DMS153 (cell line): ENCODE results near the gene SIGLEC15.
"Not testable (repeated sequence)": the region's sequence is repeated elsewhere in the genome, so short reads cannot be mapped to it uniquely, and the experiment has no call there.

Experiments
- DNase-seq: peaks from one replicate; lab custom pipeline; 2025; lab: John Stamatoyannopoulos, UW

SIGLEC15 gene

DNA sequence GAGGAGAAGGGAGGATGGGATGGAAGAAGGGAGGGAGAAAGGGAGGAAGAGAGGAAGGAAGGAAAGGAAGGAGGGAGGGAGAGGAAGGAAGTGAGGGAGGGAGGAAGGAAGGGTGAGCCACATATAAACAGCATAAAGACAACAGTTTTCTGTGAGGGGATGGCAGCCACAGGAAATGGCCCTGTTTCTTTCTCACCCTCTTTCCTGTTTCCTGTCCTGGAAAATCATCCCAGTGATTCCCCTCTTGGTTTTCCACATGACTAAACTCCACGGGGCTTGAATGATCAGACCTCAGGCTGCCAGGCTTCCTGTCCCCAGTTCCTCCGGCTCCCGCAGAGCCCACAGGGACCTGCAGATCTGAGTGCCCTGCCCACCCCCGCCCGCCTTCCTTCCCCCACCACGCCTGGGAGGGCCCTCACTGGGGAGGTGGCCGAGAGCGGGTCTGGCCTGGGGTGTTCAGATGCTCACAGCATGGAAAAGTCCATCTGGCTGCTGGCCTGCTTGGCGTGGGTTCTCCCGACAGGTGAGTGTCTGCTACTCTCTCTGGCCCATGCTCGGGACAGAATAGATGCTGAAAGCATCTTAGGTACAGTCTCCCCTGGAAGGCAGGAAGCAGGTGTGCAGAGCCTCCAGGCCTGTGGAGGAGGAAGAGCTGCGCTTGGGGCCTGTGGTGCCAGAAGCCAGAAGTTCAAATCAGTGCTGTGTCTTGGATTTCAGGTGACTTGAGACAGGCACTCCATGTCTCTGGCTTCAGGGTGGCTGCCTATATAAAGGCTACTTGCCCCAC is at the start of gene SIGLEC15:
SIGLEC15 (plus strand) TSS at position 418 of the 787 bp plus-strand sequence; CDS start at position 472, 54 bp downstream.
- peak; percentile 46 for DNase-seq

- no peak for DNase-seq
Observed at GRCh38 chr18:45775743-45776142, 49.7 kb upstream of the SIGLEC15 start.

DNA sequence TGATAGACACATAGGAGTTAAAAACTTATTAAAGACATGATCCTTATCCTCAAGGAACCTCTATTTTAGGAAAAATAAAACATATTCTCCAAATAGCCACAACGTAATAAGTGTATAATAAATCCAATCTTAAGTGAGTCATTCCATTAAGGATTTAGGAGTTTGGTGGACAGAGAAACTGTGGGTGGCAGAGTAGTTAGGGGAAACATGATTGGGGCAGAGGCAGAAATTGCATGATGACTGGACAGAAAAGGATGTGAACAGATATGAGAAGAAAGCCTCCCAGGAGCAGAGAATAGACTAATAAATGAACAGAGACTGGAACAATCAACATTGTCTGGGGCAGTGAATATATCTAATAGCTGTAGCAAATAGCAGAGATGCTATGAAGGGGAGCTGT is 48.1 kb upstream of the SIGLEC15 start:
- no peak for DNase-seq

DNA sequence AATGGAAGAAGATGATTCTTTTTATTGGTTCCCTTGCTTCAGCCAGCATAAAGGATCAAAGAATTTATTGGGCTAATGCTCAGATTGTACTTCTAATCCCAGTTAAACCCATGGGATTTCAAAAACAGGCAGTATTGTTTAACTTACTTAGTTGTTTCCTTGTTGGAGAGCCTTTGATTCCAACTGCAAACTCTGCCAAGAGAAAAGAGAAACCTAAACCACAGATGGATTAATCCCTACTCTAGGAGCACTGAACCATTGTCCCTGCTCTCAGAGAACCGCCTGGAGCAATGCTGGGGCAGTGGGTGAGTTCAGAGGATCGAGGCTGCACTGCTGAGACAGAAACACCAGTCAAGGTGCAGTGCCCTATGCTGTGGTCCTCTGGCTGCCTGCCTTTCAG is 44.9 kb upstream of the SIGLEC15 start:
- DNase-seq: no peak

DNA sequence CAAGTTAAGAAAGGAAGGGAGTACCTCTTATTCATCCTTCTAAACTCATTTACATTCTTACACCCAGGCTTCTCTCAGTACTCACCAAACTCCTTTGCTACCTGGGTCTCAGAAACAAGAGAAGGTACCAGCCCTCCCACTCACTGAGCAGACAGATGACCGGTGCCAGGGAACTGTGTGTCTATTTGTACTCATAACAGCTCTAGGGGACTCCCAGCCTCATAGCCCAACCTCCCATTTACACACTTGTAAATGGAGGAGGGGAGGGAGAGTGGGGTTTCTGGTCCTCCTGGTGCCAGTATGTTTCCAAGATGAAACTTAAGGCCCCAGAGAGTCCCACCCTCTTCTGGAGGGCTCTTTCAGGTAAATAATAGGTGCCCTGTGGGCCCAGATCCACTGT is 42.8 kb upstream of the SIGLEC15 start:
- DNase-seq: no peak

- no peak for DNase-seq
Observed at GRCh38 chr18:45783097-45784075, 42.1 kb upstream of the SIGLEC15 start.

DNA sequence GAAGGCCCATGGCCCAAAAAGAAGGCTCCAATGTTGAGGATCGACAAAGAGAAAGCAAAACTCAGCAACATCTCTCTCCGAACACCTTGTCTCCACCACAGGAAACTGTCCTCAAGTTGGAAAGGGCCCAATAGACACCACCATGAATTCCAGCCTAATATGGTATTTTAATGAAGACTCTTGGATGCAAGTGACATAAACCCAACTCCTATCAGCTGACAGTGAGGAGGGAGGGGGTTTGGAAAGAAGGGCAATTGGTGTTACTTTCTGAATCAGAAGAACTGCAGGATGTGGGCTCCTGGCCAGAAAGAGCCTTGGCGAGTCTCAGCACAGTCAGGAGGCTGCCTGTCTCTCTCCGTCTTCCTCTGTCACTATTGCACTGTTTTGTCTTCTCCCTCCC is 40.3 kb upstream of the SIGLEC15 start:
- no peak for DNase-seq

- no peak for DNase-seq
Observed at GRCh38 chr18:45786941-45787340, 38.5 kb upstream of the SIGLEC15 start.

- no peak for DNase-seq
Observed at GRCh38 chr18:45787346-45787745, 38.1 kb upstream of the SIGLEC15 start.

- no peak for DNase-seq
Observed at GRCh38 chr18:45788861-45789260, 36.6 kb upstream of the SIGLEC15 start.

DNA sequence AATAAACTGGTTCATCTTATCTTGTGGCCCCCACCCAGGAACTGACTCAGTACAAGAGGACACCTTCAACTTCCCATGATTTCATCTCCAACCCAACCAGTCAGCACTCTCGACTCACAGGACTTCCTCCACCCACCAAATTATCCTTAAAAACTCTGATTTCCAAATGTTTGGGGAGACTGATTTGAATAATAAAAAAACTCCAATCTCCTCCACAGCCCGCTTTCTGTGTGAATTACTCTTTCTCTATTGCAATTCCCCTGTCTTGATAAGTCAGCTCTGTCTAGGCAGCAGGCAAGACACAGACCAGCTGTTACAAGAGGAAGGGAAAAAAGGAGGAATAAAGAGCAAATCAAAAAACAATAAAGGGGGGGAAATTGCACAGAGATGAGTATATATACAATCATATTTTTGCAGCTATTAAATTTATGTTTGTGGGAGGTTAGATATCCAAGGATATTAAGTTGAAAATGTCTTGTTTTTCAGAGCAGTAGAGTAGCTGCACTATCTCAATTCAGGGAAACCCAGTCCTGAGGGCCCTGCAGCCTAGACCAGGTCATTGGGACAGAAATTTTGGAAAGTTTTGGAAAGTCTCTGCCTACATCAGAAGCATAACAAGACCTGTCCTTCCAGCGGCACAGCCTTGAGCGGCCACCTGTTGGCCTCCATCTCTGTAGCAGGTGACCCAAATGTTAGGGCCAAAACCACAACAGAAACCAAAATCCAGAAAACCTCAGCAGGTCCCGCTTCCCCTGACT is 32.8 kb upstream of the SIGLEC15 start:
- no peak for DNase-seq

DNA sequence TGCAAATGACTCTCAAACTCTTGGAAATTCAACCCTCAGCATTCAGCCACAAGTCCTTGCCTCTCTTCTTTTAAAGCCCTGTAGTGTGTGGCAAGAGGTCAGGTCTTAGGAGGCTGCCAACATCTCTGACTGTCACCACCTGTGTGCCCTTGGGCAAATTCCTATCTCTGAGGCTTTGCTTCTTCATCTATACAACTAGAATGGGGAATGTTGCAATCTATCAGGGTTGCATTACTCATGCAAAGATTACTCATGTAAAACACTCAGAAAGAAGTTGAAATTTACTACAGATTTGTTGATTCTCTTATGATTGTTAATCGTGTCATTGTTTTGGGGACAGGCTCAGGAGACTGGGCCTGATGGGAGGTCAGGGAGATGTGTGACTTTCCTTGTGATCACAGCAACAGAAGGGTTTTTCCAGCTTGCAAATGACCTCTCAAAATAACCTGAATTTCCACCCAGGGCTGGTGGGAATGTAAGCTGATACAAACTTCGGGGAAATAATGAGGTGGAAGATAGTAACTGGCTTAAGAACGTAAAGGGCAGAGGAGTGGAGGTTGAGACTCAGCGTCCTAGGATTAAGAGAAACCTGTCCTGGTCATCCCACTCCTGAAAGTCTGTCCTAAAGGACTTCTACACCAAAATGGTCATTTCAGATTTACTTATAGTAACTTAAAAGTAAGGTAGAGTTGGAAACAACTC is 32.1 kb upstream of the SIGLEC15 start:
- no peak for DNase-seq

GRCh38 chr18:45801416-45802004 is 24.0 kb upstream of the SIGLEC15 start:
- DNase-seq: no peak

DNA sequence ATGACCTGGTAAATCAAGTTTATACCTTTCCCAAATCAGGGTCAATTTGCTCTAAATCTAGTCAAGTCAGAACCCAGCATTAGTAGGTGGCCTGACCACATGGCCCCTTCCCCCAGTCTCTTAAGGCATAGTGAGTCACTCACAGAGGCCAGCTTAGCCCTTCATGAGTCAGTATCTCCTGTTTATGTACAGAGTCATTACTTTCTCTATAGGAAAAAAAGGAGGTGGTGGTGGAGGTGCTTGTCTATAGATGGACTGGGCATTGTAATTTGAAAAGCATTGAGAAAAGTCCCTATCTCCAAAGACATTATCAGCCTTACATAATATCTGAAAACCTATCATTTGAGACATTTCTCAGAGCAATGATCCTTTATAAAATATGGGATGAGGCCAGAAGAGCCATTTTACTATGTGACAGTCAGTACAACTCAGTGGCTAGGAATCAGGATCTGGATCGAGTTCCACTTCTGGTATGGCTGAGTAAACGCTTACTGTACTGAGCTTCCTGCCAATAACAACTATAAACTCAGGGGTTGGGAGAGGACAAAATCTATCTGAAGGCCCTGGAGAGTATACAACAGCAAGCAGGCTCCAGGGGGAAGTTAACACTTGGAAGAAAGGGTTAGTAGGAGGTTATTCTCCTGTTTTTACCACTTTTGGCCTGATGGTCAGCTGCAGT is 22.5 kb upstream of the SIGLEC15 start:
- peak; percentile 11 for DNase-seq

DNA sequence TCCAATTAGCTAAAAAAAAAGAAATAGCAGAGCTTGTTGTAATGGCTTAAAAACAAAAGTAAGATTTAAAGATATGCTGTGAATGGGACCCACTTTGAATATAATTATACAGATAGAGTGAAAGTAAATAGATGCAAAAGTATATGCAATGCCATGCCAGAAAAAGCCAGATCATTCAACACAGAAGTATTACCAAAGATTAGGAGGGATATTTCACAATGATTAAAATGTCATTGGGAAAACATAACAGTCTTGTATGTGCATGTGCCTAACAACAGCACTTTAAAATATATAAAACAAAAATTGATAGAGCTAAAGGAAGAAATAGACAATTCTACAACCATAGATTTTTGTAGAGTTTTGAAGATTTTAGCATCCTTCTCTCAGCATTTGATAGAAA is 19.9 kb upstream of the SIGLEC15 start:
- no peak for DNase-seq

DNA sequence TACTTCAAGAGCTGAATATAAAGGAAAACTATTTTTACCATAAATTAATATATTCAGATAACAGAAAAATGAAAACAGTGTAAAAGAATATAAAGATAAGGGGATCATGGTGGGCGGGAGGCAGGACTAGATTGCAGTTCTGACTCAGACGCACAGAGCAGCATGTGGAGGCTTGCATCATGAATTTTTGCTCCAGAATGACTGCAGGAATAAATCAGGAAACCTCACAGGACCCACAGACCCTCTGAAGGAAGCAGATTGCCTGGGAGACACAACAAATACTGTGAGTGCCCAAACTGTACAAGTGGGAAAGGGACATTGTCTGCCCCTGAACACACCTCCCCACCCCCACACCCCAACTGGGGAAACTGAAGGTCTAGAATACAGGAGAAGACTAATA is 19.2 kb upstream of the SIGLEC15 start:
- DNase-seq: no peak

- peak; percentile 68 for DNase-seq
Observed at GRCh38 chr18:45807144-45807543, 18.3 kb upstream of the SIGLEC15 start.

DNA sequence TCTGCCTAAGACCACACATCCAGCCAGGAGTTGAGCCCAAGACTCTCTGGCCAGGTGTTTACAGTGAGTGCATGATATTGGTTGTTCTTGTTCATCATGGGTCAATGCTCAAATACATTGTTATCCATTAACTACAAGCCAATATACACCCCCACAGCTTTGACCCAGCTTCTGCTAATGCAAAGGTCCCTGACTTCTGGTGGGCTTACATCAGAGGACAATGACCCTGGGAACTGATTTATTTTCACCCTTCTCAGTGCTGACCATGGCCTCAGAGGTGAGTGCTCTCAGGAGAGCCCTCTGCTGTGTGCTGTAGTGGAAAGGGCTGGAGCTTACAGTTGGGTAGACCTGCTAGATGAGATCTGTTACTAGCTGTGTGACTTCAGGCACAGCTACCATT is 10.7 kb upstream of the SIGLEC15 start:
- DNase-seq: not testable (repeated sequence)

DNA sequence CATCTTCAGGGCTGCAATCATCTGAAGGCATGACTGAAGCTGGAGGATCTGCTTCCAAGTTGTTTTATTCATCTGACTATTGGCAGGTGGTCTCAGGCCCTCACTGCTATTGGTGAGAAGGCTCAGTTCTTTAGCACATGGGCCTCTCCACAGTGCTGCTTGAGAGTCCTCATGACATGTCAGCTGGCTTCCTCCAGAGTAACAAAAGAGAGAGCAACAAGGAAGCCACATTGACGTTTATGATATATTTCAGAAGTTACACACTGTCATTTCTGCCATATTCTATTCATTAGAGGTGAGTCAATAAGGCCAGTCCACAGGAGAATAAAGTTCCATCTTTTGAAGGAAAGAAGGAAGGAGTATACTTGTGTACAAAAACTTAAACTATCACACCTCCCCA is 7.9 kb upstream of the SIGLEC15 start:
- no peak for DNase-seq

DNA sequence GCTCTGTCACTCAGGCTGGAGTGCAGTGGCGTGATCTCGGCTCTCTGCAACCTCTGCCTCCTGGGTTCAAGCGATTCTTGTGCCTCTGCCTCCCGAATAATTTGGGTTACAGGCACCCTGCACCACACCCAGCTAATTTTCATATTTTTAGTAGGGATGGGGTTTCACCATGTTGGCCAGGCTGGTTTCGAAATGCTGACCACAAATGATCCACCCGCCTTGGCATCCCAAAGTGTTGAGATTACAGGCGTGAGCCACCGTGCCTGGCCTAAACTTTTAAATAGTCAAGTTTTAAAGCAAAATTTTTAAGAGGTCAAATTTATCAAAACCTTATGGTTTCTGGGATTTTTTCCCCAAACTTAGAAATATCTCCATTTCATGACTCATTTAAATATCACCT is 6.7 kb upstream of the SIGLEC15 start:
- not testable (repeated sequence) for DNase-seq
